H7 (cell line): ENCODE data around the gene ATXN2. TPM values are rescaled to one million over a fixed set of nuclear protein-coding genes. Genes with fewer than 3 reads are reported as not detected.
"Not testable (repeated sequence)": the region's sequence is repeated elsewhere in the genome, so short reads cannot be mapped to it uniquely, and the experiment has no call there.

Source experiments
- DNase-seq: peaks from one replicate; pipeline ENCODE4 v3.0.0; 2012
- H3K27me3 ChIP-seq: 2 replicates; pipeline ENCODE4 v1.6.0; 2011; ENCODE audit warnings: mild to moderate bottlenecking, low read length; ENCODE audit not compliant: control insufficient read depth, insufficient read depth
- H3K36me3 ChIP-seq: replicated peaks from 2 replicates; pipeline ENCODE4 v1.5.1; 2011; ENCODE audit warnings: low read length; ENCODE audit not compliant: control insufficient read depth, insufficient read depth
- H3K4me3 ChIP-seq: 2 replicates; pipeline ENCODE4 v1.5.1; 2011; ENCODE audit warnings: low read depth, mild to moderate bottlenecking, control low read depth, low read length, moderate library complexity; ENCODE audit not compliant: insufficient read depth
- total RNA-seq: library from RNA; depleted of rRNA; stranded (reverse); fragments of >200 nt; shearing (Covaris generic); gene quantifications from 2 replicates; pipeline ENCODE4 v1.2.3, GENCODE V29; 2014; rRNA removed

ATXN2 gene, protein sequence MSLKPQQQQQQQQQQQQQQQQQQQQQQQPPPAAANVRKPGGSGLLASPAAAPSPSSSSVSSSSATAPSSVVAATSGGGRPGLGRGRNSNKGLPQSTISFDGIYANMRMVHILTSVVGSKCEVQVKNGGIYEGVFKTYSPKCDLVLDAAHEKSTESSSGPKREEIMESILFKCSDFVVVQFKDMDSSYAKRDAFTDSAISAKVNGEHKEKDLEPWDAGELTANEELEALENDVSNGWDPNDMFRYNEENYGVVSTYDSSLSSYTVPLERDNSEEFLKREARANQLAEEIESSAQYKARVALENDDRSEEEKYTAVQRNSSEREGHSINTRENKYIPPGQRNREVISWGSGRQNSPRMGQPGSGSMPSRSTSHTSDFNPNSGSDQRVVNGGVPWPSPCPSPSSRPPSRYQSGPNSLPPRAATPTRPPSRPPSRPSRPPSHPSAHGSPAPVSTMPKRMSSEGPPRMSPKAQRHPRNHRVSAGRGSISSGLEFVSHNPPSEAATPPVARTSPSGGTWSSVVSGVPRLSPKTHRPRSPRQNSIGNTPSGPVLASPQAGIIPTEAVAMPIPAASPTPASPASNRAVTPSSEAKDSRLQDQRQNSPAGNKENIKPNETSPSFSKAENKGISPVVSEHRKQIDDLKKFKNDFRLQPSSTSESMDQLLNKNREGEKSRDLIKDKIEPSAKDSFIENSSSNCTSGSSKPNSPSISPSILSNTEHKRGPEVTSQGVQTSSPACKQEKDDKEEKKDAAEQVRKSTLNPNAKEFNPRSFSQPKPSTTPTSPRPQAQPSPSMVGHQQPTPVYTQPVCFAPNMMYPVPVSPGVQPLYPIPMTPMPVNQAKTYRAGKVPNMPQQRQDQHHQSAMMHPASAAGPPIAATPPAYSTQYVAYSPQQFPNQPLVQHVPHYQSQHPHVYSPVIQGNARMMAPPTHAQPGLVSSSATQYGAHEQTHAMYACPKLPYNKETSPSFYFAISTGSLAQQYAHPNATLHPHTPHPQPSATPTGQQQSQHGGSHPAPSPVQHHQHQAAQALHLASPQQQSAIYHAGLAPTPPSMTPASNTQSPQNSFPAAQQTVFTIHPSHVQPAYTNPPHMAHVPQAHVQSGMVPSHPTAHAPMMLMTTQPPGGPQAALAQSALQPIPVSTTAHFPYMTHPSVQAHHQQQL
- 14.4 and 28.7 TPM in 2 replicates for total RNA-seq

DNA sequence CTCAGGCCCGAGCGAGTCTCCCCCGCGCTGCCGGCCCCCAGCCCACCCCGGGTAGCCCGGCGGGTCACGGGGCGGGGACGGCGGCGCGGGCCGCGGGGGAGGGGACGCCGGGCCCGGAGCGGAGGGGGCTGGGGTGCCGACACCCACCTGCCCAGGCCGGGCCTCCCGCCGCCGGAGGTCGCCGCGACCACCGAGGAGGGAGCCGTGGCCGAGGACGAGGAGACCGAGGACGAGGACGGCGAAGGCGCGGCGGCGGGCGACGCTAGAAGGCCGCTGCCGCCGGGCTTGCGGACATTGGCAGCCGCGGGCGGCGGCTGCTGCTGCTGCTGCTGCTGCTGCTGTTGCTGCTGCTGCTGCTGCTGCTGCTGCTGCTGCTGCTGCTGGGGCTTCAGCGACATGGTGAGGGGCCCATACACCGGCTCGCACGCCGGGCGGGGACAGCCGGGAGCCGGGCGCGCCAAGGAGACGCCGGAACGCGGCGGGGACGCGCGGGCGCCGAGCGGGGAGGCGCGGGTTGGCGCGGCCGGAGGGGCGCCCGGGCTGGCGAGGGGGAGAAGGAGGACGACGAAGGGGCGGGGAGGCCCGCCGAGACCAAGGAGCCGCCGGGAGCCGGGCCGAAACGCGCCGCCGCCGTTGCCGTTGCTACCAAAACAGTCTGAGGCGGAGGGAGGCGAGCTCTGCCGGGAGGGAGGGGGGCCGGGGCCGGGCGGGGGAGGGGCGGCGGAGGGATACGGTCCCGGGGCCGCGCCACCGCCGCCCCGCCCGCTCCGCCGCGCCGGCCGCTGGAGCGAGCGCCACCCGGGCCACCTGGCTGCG lies at the start of gene ATXN2:
Gene ATXN2, minus strand, starts transcription at position 679 of the 816 bp plus-strand sequence. Its CDS starts 281 bp downstream, at position 398.
- H3K27me3 ChIP-seq = no peaks in the 10 kb centered on the region
- no peaks in the 10 kb centered on the region for H3K36me3 ChIP-seq
- peak within 1 kb of the TSS; percentile 89 for H3K4me3 ChIP-seq
- peak; percentile 98 for DNase-seq

DNA sequence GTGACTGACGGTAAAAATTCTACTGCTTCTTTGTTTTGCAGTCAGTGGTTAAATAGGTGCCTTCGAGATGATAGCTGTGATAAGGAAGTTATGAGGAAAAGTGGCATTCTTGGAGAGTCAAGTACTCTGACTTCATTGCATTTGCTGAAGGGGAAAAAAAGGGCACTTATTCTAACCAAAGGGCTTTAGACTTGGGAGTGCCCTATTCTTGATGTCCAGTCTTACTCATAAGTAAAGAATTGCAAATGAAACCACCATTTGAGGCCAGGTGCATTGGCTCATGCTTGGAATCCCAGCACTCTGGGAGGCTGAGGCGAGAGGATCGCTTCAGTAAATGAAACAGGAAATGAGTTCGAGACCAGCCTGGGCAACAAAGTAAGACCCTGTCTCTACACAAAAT lies 46.3 kb upstream of the ATXN2 start:
- peaks cover 23% of the 10 kb centered on the region for H3K36me3 ChIP-seq
- DNase-seq = no peak
- H3K27me3 ChIP-seq = no peaks in the 10 kb centered on the region
- H3K4me3 ChIP-seq = no peak overlapping the region

DNA sequence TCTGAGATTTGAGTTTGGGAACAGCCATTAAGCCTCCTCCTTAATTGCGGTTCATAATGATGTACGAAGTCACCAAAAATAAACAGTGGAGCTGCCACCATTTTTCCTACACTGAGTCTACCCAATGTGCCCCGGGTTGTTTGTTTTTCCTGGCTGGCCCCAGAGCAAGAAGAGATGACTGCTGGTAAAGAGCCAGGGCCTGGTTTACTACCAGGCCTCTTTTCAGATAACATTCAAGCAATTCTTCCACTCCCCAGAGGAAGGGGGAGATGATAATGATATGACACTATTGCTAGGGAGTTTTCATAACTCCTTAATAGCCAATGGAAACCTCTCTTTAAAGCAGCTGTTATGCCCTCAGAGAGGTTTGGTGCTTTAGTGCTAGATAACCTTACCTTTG lies 44.3 kb upstream of the ATXN2 start:
- peaks cover 15% of the 10 kb centered on the region for H3K36me3 ChIP-seq
- no peak overlapping the region for H3K4me3 ChIP-seq
- no peaks in the 10 kb centered on the region for H3K27me3 ChIP-seq
- no peak for DNase-seq

DNA sequence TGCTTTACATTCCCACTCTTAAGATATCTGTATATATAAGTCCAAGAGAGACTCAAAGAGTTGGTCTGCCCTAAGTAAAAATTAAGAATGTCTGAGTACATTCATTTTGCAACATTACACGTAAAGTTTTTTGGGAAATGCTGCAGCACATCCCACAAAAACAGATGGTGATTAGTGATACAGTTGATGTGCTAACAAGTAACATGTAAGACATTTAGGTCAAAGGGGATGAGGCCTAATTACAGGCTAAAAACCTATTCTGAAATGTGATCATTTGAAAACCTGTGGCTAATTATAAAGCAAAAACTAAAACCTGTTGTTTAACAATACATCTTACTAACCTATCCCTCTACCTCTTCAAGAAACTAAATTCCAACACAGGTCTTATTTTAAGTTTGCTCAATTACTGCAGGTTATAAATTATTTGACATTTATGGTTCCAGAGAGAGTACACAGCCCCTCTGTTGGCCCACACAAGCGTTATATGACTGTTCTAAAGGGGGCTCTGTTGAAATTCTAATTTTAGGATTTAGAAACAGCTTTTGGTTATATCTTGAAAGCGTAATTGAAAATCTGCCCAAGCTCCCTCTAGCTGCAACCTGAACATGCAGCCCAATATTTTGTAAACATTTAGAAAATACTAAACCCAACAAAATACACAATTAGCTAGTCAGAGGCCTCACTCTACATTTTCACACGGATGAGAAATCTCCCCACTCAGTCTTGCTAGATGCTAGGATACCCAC lies 43.7 kb upstream of the ATXN2 start:
- no peaks in the 10 kb centered on the region for H3K27me3 ChIP-seq

DNA sequence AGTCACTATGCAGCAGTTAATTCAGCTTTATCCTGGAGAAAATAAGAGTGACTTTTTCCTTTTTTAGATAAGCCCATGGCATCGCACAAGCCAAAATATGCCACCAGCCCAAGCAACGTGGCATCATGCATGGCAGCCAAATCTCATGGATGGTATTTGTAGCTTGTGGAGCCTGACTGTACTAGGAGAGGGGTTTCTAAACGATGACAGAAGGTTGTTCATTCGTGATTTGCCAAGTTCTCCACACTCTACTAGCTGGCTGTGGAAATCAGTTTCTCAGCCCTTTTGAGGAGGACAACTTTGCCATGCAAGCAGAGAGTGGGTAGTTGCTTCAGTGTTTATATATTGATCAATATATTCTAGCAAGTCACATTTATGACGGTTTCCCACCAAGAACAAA lies 41.4 kb upstream of the ATXN2 start:
- Histone ChIP-seq H3K27me3 (no peaks in the 10 kb centered on the region), H3K36me3 (peaks cover 11% of the 10 kb centered on the region), H3K4me3 (no peak overlapping the region)
- no peak for DNase-seq

More for the DNA sequence above, 43.7 kb upstream of the ATXN2 start:
- Histone ChIP-seq H3K4me3 (no peak overlapping the region), H3K36me3 (peaks cover 15% of the 10 kb centered on the region)
- no peak for DNase-seq

DNA sequence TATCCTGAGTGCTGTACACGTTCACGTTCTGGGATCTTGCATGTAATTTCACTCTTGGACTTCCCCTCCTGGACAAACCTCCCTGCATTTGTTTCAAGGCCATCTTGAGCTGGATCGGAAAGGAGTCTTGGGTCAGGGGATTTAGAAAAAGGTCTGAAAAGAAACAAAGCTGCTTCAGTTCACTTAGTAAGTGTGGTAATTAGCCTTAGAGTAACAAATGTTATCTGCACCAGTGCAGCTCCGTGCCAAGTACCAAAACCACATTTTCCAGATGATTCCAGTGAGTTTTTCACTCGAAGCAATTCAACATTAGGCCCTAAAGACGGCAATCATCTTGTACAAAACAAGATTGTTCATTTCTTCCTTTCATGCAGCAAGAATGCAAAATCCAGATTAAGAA lies 39.4 kb upstream of the ATXN2 start:
- no peak for DNase-seq
- Histone ChIP-seq H3K27me3 (no peaks in the 10 kb centered on the region), H3K36me3 (peaks cover 2% of the 10 kb centered on the region; the same call in 1 of the 2 replicates), H3K4me3 (no peak overlapping the region)

DNA sequence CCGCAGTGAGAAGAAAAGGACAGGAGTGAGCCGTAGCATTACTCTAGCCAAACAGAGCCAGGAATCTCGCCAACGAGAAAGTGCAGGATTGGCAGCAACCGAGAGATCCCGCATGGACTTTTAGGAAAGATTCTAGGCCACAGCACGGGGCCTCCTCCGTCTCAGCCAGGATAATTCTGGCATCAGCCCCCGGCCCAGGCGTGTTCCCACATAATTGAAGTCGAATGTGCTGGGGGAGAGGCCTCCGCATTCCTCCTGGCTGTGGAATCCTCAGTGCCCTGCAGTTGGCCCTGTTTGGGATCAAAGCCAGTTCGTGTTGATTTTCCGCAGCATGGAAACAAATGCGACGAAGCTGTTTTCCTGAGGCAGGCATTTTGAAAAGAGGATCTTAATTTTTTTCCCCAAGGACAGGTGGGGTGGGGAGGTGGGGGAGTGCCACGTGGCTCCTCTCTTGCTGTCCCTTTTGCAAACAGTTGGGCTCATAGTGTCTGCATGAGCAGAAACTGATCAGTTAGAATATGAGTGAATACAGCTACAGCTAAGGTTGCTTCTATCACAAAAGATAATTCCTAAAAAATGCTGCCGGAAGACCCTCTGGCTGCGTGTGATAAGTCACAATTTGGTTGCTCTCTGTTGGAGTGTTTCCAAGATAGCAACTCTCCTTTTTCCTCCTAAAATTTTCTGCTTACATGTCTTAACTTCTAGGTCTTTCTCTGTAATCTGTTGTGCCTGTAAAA lies 37.3 kb upstream of the ATXN2 start:
- Histone ChIP-seq H3K27me3 (no peaks in the 10 kb centered on the region), H3K36me3 (no peaks in the 10 kb centered on the region), H3K4me3 (no peak overlapping the region)
- peak; percentile 70 for DNase-seq

DNA sequence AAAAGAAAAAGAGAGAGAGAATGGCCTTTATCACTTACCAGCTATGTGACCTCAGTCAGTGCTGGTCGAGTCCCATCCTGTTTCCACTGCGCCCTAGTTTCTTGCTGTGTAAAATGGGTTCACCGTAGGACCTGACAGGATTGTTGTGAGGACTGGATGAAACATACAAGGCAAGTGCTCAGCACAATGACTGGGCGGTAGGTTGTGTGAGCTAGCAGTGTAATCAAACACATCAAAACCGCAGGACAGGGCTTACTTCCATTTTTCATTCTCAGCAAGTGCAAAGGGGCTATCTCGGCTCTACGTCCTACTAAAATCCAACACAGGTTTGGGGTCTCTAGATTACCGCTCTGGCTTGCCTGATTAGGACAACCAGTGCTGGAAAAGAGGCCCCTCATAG lies 36.4 kb upstream of the ATXN2 start:
- no peaks in the 10 kb centered on the region for H3K36me3 ChIP-seq
- H3K27me3 ChIP-seq = no peaks in the 10 kb centered on the region
- H3K4me3 ChIP-seq = no peak overlapping the region
- DNase-seq = no peak

DNA sequence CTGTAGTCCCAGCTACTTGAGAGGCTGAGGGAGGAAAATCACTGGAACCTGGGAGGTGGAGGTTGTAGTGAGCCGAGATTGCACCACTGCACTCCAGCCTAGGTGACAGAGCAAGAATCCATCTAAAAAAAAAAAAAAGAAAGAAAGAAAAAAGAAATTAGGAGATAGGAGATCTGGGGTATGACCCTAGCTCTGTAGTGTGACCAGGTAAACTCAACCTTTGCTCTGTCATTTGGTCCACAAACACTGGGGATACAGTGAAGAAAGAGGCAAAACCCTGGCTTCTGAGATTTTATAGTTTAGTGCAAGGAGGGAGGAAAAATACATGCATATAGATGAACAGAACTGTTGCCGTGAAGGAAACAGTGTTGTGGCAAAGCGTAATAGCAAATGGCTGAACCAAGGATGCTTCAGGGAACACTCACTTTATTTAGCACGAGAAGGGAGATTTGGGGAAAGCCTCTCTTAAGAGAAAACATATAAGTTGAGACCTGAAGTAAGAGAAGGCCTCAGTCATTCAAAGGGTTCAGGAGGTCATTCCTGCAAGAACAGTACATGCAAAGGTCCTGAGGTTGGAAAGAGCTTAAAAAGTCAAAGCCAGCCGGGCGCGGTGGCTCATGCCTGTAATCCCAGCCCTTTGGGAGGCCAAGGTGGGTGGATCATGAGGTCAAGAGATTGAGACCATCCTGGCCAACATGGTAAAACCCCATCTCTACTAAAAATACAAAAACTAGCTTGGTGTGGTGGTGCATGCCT lies 29.6 kb upstream of the ATXN2 start:
- H3K27me3 ChIP-seq = no peaks in the 10 kb centered on the region
- no peak overlapping the region for H3K4me3 ChIP-seq
- DNase-seq = no peak
- H3K36me3 ChIP-seq = no peaks in the 10 kb centered on the region

DNA sequence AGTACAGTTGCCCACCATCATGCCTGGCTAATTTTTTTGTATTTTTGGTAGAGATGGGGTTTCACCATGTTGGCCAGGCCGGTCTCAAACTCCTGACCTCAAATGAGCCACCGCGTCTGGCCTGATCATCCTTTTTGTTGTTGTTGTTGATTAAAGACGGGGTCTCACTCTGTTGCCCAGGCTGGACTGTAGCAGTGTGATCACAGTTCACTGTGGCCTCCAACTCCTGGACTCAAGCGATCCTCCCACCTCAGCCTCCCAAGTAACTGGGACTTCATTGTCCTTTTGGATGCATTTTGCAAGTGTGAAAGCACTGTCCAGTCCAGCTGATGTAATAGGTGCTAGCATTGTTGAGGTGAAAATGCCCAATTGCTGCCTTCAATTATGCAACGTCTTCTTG lies 27.1 kb upstream of the ATXN2 start:
- Histone ChIP-seq H3K27me3 (no peaks in the 10 kb centered on the region), H3K36me3 (no peaks in the 10 kb centered on the region), H3K4me3 (no peak overlapping the region)
- DNase-seq = no peak

DNA sequence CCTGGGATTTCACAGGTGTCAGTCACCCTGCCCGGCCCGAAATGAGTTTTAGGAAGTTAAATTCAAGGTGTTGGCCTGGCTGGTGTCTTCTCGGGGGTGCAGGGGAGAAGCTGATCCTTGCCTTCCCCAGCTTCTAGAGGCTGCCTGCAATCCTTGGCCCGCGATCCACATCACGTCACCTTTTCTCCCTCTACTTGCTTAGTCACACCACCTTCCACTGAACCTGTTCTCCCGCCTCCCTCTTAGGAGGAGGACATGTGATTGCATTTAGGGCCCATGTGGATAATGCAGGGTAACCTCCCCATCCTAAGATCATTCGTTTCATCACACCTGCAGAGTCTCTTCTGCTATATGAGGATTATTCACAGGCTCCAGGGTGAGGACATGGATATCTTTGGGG lies 25.4 kb upstream of the ATXN2 start:
- no peaks in the 10 kb centered on the region for H3K36me3 ChIP-seq
- no peaks in the 10 kb centered on the region for H3K27me3 ChIP-seq
- H3K4me3 ChIP-seq = no peak overlapping the region
- DNase-seq = peak; percentile 19

DNA sequence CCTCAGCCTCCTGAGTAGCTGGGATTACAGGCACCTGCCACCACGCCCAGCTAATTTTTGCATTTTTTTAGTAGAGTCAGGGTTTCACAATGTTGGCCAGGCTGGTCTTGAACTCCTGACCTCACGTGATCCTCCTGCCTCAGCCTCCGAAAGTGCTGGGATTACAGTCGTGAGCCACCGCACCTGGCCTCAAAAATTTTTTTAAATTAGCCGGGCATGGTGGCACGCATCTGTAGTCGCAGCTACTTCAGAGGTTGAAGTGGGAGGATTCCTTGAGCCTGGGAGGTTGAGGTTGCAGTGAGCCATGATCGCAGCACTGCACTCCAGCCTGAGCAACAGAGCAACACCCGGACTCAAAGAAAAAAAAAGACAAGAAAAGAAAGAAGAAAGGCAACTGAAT lies 18.7 kb upstream of the ATXN2 start:
- H3K36me3 ChIP-seq, H3K4me3 ChIP-seq, DNase-seq, H3K27me3 ChIP-seq: not testable (repeated sequence)
